DOHH2 (cell line): Measurements from ENCODE around the gene STAU1.

Experiments used
- H3F3A ChIP-seq: fragments of 200-600 bp; sonication (generic), shearing (Covaris generic); 2 replicates; pipeline ENCODE4 v1.6.0; 2016; ENCODE audit warnings: antibody characterized with exemption, mild to moderate bottlenecking; ENCODE audit not compliant: control insufficient read depth, insufficient read depth
- H3K27ac ChIP-seq: fragments of 200-600 bp; sonication (generic); 2 replicates; pipeline ENCODE4 v1.5.1; 2014; ENCODE audit warnings: low read depth, mild to moderate bottlenecking, low read length, moderate library complexity
- H3K27me3 ChIP-seq: fragments of 200-600 bp; sonication (generic); 2 replicates; pipeline ENCODE4 v1.6.1; 2014; ENCODE audit warnings: mild to moderate bottlenecking, low read length, mixed read lengths; ENCODE audit not compliant: control insufficient read depth
- H3K36me3 ChIP-seq: fragments of 200-600 bp; sonication (generic); 2 replicates; pipeline ENCODE4 v1.6.1; 2014; ENCODE audit warnings: mild to moderate bottlenecking, low read length, moderate library complexity, mixed read lengths; ENCODE audit not compliant: control insufficient read depth
- H3K4me1 ChIP-seq: fragments of 200-600 bp; sonication (generic); 2 replicates; pipeline ENCODE4 v1.6.1; 2014; ENCODE audit warnings: mild to moderate bottlenecking, low read length, mixed read lengths; ENCODE audit not compliant: control insufficient read depth
- H3K4me2 ChIP-seq: fragments of 200-600 bp; sonication (generic); 2 replicates; pipeline ENCODE4 v1.6.0; 2014; ENCODE audit warnings: mild to moderate bottlenecking, low read length, moderate library complexity
- H3K4me3 ChIP-seq: fragments of 200-600 bp; sonication (generic); 2 replicates; pipeline ENCODE4 v1.5.1; 2014; ENCODE audit warnings: mild to moderate bottlenecking, low read length, mixed read lengths
- H3K79me2 ChIP-seq: fragments of 200-600 bp; sonication (generic); 2 replicates; pipeline ENCODE4 v1.6.1; 2014; ENCODE audit warnings: mild to moderate bottlenecking, low read length, mixed read lengths; ENCODE audit not compliant: control insufficient read depth
- H3K9me2 ChIP-seq: fragments of 200-600 bp; sonication (generic); replicated peaks from 2 replicates; pipeline ENCODE4 v1.6.1; 2014; ENCODE audit warnings: mild to moderate bottlenecking, low read length, mixed read lengths; ENCODE audit not compliant: control insufficient read depth
- H3K9me3 ChIP-seq: fragments of 200-600 bp; sonication (generic); 2 replicates; pipeline ENCODE4 v1.6.1; 2014; ENCODE audit warnings: antibody characterized with exemption, low read length, mixed read lengths; ENCODE audit not compliant: control insufficient read depth, insufficient read depth
- H4K20me1 ChIP-seq: fragments of 200-600 bp; sonication (generic); 2 replicates; pipeline ENCODE4 v1.6.0; 2014; ENCODE audit warnings: low read depth, mild to moderate bottlenecking, antibody characterized with exemption, low read length, moderate library complexity; ENCODE audit not compliant: control insufficient read depth, insufficient read depth
- EZH2phosphoT487 ChIP-seq: fragments of 200-600 bp; sonication (generic); IDR thresholded peaks from 2 replicates; pipeline ENCODE4 v1.6.1; 2017; ENCODE audit warnings: borderline replicate concordance, mild to moderate bottlenecking, antibody characterized with exemption, low read length, moderate library complexity, mixed read lengths
- TF ChIP-seq, protein P1 (sequence below): fragments of 200-600 bp; sonication (generic); IDR thresholded peaks from one replicate; pipeline ENCODE4 v1.5.1; 2014; ENCODE audit warnings: antibody characterized with exemption, mild to moderate bottlenecking, low read depth, low read length; ENCODE audit not compliant: poor library complexity, severe bottlenecking

The STAU1 gene

DNA sequence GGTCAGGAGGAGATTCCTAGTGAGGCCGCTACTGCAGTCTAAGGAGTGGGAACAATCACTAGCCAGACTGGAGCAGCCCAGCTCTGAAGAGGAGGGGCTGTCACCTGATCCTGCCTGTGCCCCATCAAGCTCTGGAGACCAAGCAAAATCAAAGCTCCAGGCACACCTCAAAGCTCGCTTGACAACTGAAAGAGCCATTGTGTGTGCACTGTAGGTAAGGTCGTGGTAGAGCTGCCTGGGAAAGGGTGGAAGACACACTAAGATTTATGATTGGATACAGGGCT lies 83.8 kb downstream of the STAU1 start:
- Histone ChIP-seq H3K9me2 (no peaks in the 10 kb centered on the region), H3K79me2 (no peaks in the 10 kb centered on the region), H3K27me3 (no peaks in the 10 kb centered on the region), H3K4me1 (no peaks in the 10 kb centered on the region), H3F3A (peaks cover 39% of the 10 kb centered on the region), H3K36me3 (peaks cover 54% of the 10 kb centered on the region), H4K20me1 (no peaks in the 10 kb centered on the region), H3K4me2 (no peak overlapping the region), H3K27ac (no peak overlapping the region), H3K9me3 (no peaks in the 10 kb centered on the region), H3K4me3 (no peak overlapping the region)
- TF ChIP-seq, protein P1, sequence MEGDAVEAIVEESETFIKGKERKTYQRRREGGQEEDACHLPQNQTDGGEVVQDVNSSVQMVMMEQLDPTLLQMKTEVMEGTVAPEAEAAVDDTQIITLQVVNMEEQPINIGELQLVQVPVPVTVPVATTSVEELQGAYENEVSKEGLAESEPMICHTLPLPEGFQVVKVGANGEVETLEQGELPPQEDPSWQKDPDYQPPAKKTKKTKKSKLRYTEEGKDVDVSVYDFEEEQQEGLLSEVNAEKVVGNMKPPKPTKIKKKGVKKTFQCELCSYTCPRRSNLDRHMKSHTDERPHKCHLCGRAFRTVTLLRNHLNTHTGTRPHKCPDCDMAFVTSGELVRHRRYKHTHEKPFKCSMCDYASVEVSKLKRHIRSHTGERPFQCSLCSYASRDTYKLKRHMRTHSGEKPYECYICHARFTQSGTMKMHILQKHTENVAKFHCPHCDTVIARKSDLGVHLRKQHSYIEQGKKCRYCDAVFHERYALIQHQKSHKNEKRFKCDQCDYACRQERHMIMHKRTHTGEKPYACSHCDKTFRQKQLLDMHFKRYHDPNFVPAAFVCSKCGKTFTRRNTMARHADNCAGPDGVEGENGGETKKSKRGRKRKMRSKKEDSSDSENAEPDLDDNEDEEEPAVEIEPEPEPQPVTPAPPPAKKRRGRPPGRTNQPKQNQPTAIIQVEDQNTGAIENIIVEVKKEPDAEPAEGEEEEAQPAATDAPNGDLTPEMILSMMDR = no peak
- TF ChIP-seq EZH2phosphoT487 = no peak

DNA sequence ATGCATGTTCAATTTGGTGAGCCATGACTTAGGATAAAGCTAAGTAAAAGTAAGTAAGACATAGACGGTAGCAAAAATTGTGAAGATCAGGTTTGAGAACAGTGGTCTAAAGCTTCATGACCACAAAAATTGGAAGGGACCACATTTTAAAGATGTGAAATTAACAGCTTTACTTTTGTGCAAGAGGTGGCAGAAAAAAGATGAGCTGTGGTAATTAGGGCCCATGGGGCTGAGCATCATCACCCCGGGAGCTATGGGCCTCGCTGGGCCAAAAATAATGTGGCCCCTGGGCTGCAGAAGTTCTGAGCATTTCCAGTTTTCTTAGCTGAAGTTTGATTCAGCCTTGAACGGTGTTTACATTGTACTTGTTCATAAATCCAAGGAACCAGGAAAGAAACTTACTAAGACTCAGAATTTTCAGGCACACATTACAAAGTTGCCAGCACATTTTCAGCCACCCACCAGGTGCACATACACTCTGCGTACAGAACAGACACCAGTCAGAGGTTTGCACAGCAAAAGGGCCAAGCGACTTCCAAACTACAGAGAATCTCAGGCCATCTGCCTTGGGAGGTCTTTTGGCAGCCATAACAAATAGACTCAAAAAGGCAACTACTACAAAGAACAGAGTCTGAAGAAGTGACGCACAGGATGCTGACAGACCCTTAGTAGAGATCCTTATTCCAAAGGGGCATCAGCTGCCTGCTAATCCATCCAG lies 84.3 kb downstream of the STAU1 start:
- H4K20me1 ChIP-seq = no peaks in the 10 kb centered on the region
- H3K4me1 ChIP-seq = no peaks in the 10 kb centered on the region; the same call in 1 of the 2 replicates
- no peaks in the 10 kb centered on the region for H3K9me2 ChIP-seq
- H3K4me2 ChIP-seq = no peak overlapping the region
- no peak overlapping the region for H3K27ac ChIP-seq
- no peak for TF ChIP-seq EZH2phosphoT487
- TF ChIP-seq, protein P1 = no peak
- no peak overlapping the region for H3K4me3 ChIP-seq
- H3K79me2 ChIP-seq = peaks cover 3% of the 10 kb centered on the region
- H3K9me3 ChIP-seq = no peaks in the 10 kb centered on the region
- H3K36me3 ChIP-seq = peaks cover 57% of the 10 kb centered on the region
- H3F3A ChIP-seq = peaks cover 37% of the 10 kb centered on the region
- H3K27me3 ChIP-seq = no peaks in the 10 kb centered on the region

DNA sequence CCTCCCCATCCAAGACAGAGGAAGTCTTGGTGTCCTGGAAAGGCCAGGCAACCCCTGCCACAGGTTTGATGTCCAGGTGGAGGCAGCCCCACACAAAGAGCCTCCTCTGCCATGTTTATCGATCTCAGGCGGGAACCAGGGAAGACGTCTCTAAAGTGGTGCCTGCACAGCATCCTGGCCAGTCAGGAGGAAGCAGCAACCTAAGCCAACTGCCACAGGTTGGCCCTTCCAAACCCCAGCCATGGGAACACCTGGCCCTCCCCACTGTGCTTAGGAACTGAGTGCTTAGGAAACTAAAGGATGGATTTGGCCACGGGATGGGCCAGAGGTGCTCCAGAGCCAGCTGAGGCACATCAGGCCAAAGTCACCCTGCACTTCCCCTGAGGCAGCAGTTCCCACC lies 85.1 kb downstream of the STAU1 start:
- TF ChIP-seq EZH2phosphoT487 = no peak
- TF ChIP-seq, protein P1 = no peak
- H3K4me2 ChIP-seq = no peak overlapping the region
- peaks cover 9% of the 10 kb centered on the region for H3K79me2 ChIP-seq
- no peaks in the 10 kb centered on the region for H4K20me1 ChIP-seq
- peaks cover 33% of the 10 kb centered on the region for H3F3A ChIP-seq
- no peaks in the 10 kb centered on the region; the same call in 1 of the 2 replicates for H3K4me1 ChIP-seq
- H3K27ac ChIP-seq = no peak overlapping the region
- no peaks in the 10 kb centered on the region for H3K9me3 ChIP-seq
- no peak overlapping the region for H3K4me3 ChIP-seq
- H3K9me2 ChIP-seq = no peaks in the 10 kb centered on the region
- no peaks in the 10 kb centered on the region for H3K27me3 ChIP-seq
- H3K36me3 ChIP-seq = peaks cover 65% of the 10 kb centered on the region
